ENCODE measurements around the gene LYSMD2.
A peak's percentile ranks its signal among the peaks of the same experiment; 100 is the strongest.

The LYSMD2 gene

DNA sequence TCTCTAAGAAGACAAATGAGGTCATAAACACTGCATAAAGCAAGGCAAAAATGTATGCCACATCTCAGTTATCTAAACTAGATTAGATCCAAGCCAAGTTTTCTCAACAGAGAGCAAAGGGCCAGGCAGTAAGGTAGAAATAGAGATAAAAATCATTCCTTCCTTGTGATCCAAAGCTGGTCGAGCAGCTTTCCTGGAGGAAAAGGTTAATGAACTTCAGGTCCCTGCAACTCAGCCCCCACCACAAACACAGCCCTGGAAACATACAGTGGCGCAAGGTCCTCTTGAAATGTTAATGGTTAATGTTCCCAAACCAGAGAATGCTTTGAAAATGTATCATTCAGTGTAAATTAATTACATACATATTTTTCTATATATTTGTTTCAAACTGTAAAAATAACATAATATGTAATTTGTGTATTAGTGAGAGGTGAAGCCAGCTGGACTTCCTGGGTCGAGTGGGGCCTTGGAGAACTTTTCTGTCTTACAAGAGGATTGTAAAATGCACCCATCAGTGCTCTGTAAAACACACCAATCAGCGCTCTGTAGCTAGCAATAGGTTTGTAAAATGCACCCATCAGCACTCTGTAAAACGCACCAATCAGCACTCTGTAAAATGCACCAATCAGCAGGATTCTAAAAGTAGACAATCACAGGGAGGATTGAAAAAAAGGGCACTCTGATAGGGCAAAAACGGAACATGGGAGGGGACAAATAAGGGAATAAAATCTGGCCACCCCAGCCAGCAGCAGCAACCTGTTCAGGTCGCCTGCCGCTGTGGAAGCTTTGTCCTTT lies 17.1 kb downstream of the LYSMD2 start:
- no peak for DNase-seq (ENCODE audit: low read depth, low spot score)

DNA sequence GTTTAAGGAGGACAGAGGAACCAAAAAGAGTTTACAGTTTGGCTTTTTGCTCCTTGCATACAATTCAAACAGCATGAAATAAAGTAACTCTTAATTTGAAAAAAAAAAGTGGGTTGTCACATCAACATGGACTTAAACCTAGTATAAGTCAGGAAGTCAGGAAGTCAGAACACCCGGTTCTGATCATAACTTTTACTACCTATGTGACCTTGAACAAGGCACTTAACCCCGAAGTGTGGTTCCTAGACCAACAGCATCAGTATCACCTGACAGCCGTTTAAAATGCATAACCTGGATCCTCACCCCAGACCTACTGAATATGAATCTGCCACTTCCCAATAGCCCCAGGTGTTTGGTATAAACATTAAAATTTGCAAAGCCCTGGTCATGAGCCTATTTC lies 18.7 kb downstream of the LYSMD2 start:
- no peak for DNase-seq (ENCODE audit: low read depth, low spot score)

DNA sequence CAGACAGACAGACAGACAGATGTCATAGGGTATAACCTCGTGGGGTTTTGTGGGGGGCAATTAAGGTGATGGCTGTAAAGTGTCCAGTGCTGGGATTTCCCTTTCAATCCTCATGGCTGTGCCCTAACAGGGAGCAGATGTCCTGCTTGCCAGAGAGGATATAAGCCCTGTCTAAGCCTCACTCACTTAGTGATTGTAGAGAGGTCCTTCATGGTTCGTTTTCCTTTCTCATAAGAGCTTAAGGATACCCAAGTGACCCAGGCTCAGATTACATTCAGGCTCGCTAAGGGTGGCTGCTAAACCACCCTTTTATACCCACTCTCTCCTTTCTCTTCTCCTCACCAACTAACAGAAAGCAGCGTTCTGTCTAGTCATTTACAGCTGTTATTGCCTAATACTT lies 19.2 kb downstream of the LYSMD2 start:
- DNase-seq (ENCODE audit: low read depth, low spot score) = no peak

GRCh38 chr15:51714911-51715310 lies 22.5 kb downstream of the LYSMD2 start:
- DNase-seq (ENCODE audit: low read depth, low spot score) = no peak

DNA sequence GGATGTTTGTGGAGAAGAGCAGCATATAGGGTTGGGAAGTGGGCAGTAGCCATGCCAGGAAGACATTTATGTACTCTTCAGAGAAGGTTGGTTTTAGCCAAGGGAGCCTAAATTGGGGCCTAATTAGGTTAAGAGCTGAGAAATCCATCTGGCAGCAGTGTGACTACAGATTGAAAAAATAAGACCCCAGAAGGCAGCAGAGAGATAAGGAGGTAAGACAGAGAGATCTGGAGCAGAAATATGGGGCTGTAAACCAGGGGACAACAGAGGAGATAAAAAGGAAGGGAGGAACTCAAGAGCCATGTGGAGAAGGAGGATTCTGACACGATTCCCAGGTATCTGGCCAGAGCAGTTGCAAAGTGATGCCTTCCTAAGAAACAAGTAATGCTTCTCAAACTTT lies 23.3 kb downstream of the LYSMD2 start:
- no peak for DNase-seq (ENCODE audit: low read depth, low spot score)

GRCh38 chr15:51709031-51709430 lies 28.4 kb downstream of the LYSMD2 start:
- no peak for DNase-seq (ENCODE audit: low read depth, low spot score)

DNA sequence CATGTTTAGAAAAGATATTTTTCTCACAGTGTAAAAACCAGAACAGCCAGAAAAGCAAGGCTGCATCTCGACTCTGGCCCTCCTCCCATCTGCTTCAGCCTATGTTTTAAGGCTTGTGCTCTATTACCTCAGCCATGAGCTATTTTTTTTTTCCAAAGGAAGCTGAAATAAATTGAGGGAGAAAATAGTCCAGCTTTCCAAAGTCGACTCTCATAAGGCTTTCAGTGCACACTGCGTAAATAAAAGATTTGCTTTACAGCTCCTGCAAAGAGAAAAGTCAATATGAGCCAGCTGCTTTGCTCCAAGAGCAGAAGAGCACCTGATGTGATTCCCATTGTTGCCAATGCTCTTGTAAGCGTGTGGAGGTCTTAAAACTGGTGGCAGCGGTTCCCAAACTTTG lies 29.4 kb downstream of the LYSMD2 start:
- no peak for DNase-seq (ENCODE audit: low read depth, low spot score)

GRCh38 chr15:51706926-51707608 lies 30.4 kb downstream of the LYSMD2 start:
- DNase-seq (ENCODE audit: low read depth, low spot score) = no peak

DNA sequence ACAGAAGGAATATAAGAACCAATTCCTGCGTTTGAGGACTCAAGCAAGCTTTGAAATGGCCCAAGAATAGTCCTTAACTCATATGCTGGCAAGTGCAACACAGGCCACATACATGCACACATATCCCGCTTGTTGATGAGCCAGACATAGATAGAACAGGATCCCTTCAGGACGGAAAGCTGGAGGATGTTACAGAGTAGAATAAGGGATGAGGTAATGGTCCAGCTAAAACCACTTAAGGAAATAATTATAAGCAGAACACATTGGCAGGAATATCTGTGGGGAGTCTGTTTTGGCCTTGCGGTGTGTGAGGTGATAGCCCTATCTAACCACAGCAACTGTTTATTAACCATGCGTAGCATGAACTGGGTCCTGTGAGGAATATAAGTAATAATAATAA lies 31.2 kb downstream of the LYSMD2 start:
- no peak for DNase-seq (ENCODE audit: low read depth, low spot score)

GRCh38 chr15:51702710-51703109 lies 34.7 kb downstream of the LYSMD2 start:
- DNase-seq (ENCODE audit: low read depth, low spot score) = no peak

DNA sequence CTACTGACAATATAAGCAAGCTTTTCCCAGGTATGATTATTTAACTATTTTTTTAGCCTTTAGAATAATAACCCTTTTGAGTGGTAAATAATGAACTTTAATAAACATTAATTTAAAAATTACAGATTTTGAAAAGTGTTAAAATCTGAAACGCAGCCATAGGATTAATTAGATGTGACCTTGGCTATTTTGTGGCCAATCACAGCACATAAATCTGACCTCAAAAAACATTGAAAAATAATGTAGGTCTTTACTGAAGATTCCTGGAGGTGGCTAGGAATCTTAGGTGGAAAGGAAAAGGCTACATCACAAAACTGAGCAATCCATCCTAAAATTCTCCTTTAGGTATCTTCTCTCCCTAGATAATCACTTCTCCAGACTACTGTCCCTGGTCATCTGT lies 38.1 kb downstream of the LYSMD2 start:
- DNase-seq (ENCODE audit: low read depth, low spot score) = no peak

GRCh38 chr15:51697163-51697562 lies 40.3 kb downstream of the LYSMD2 start:
- no peak for DNase-seq (ENCODE audit: low read depth, low spot score)

GRCh38 chr15:51696566-51696965 lies 40.9 kb downstream of the LYSMD2 start:
- no peak for DNase-seq (ENCODE audit: low read depth, low spot score)

DNA sequence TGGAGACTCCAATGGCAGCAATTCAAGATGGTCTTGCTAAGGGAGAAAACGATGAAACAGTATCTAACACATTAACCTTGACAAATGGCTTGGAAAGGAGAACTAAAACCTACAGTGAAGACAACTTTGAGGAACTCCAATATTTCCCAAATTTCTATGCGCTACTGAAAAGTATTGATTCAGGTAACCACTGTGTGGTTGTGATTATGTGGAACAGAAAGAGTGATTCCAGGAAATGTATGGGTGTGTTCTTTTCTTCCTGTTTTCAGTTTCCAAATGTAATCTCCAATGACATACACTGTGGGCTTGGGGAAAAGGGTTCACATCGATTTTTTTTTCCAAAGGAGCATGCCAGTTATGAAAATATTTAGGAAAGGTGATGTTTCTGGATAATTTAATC lies 45.3 kb downstream of the LYSMD2 start:
- no peak for DNase-seq (ENCODE audit: low read depth, low spot score)

- DNase-seq (ENCODE audit: low read depth, low spot score) = no peak
Observed at GRCh38 chr15:51688863-51689262, 48.6 kb downstream of the LYSMD2 start.

DNA sequence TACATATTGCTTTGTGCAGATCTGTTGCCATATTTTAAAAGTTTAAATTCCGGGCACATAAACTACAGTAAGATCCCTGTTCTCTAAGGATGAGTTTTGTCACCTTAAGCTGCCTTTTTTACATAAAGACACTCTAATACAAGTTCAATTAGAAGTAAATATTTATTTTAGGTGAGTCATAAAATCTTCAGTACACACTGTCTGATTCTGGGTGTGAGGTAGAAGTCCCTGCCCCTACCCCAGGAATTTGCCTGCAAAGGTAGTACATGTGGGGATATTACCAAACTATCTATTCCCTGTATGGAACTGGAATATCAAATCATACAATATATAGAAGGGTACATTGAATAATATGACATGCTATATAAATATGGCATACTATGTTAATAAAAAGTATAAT lies 49.9 kb downstream of the LYSMD2 start:
- DNase-seq (ENCODE audit: low read depth, low spot score) = no peak

- peak; percentile 7 for DNase-seq (ENCODE audit: low read depth, low spot score)
Observed at GRCh38 chr15:51681303-51681963, 56.0 kb downstream of the LYSMD2 start, which contains the start of gene SCG3. Gene SCG3 (plus strand): TSS chr15:51681503. CDS start chr15:51681756, 253 bp downstream.

- no peak for DNase-seq (ENCODE audit: low read depth, low spot score)
Observed at GRCh38 chr15:51680321-51680720, 57.1 kb downstream of the LYSMD2 start.

DNA sequence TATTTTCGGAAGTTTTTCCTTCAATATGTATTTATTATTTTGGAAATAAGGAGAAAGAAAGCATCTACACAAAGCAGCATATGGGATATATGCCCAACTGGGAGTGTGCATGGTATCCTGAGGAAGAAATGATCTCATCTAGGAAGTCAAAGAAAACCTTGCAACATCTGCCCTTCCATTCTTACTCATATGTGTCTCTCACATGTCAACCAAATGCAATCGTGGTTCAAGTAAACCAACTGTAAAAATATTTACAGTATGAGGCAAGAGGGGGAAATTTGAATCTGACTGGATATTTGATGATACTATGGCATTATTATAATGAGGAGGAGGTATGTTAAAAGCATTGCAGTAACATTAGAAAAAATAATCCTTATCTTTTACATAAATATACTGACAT lies 59.4 kb downstream of the LYSMD2 start:
- no peak for DNase-seq (ENCODE audit: low read depth, low spot score)

GRCh38 chr15:51677452-51677851 lies 60.0 kb downstream of the LYSMD2 start:
- no peak for DNase-seq (ENCODE audit: low read depth, low spot score)

GRCh38 chr15:51677021-51677420 lies 60.4 kb downstream of the LYSMD2 start:
- DNase-seq (ENCODE audit: low read depth, low spot score) = no peak

DNA sequence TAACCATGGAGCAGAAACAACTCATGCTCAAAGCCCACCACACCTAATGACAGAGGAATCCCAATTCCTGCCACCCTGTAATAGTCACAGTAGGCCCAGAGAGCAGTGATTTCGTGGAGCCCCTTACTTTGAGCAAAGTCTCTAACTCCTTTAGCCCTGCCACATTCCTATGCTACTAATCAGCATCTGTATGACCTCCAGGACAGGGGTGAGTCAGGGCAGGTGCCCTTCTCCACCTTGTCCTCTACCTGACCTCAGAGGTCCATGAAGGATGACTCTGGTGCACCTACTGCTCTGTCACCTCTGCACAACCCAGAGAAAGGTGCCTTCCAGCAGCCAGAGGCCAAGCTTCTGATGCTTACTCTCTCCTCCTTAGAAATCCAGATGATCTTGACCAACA lies 62.2 kb downstream of the LYSMD2 start:
- no peak for DNase-seq (ENCODE audit: low read depth, low spot score)
